ENCODE data around the gene GPN3.

GRCh38 chr12:110424237-110424636 lies 43.8 kb downstream of the GPN3 start:
- TF ChIP-seq CTCF (IDR thresholded peaks at IDR 0.05) (no peak), POLR2AphosphoS5 (IDR thresholded peaks at IDR 0.05) (no peak), POLR2A (IDR thresholded peaks at IDR 0.05) (no peak)

Measured in prostate gland (tissue), 2 donors.